Large intestine (tissue), 3 donors: ENCODE data around the gene HOXD1. TPM values are rescaled to one million over a fixed set of nuclear protein-coding genes. Genes with fewer than 3 reads are reported as not detected.

ENCODE experiments used
- DNase-seq, 2 donors: peaks; one replicate each; pipeline versions ENCODE4 v3.0.0 to v3.0.0-alpha.2; 2013
- H3K27ac ChIP-seq: one replicate; pipeline ENCODE4 v1.5.1; 2013; ENCODE audit warnings: low read length
- H3K27me3 ChIP-seq: 2 replicates; pipeline ENCODE4 v1.6.1; 2013; ENCODE audit warnings: low read length; ENCODE audit not compliant: control insufficient read depth, insufficient read depth
- H3K36me3 ChIP-seq: 2 replicates; pipeline ENCODE4 v1.6.1; 2013; ENCODE audit warnings: low read length; ENCODE audit not compliant: control insufficient read depth, insufficient read depth
- H3K4me1 ChIP-seq: one replicate; pipeline ENCODE4 v1.6.1; 2013; ENCODE audit warnings: low read length; ENCODE audit not compliant: control insufficient read depth, insufficient read depth
- H3K4me3 ChIP-seq: one replicate; pipeline ENCODE4 v1.5.1; 2013; ENCODE audit warnings: low read length
- H3K9me3 ChIP-seq: one replicate; pipeline ENCODE4 v1.6.1; 2013; ENCODE audit warnings: mild to moderate bottlenecking, low read depth, low read length, moderate library complexity; ENCODE audit not compliant: control insufficient read depth
- WGBS: methylation state at CpG from one replicate; pipeline ENCODE4 v1.1.5; 2013; ENCODE audit warnings: low lambda C conversion rate; ENCODE audit not compliant: insufficient coverage; 5-methylcytosine and 5-hydroxymethylcytosine counted together
- polyA plus RNA-seq: library from polyadenylated mRNA; unstranded; fragments of 120-200 nt; gene quantifications from one replicate; pipeline ENCODE4 v1.2.1, GENCODE V29; 2013

Gene HOXD1
- polyA plus RNA-seq, 1 donor = 2.6 TPM

DNA sequence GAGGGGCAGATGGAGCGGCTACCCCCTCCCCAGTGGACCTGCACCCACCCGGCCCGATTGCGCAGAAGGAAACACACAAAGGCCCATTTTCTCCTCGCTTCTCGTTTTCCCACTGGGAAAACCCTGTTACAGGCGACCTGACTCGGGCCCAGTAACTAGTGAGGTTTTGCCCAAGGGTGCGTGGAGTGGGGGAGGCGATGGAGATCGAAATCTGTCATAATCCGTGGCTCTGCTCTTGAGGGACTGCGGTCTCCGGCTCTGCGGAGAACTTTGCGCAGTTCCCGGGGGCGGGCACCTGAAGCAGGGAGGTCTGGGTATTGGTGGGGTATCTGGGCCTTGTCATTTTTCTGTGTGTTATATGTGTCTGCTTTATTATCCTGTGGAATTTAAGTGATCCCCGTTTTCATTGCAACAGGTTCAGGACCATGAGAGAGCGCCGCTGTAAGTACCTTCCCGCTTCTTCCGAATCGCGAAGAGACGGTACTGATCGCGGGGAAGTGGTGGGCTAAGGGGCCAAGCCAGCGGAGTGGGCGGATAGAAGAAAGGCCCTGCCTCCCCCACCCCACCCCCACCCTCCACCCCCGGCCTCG lies 41.2 kb upstream of the HOXD1 start:
- H3K4me3 ChIP-seq = no peak overlapping the region
- no peak overlapping the region for H3K27ac ChIP-seq
- no CpG with 5 or more reads among the region's 32 CpGs for WGBS

GRCh38 chr2:176147800-176148496 lies 40.5 kb upstream of the HOXD1 start:
- Histone ChIP-seq H3K36me3 (no peaks in the 10 kb centered on the region), H3K9me3 (peaks cover 5% of the 10 kb centered on the region), H3K27ac (no peak overlapping the region), H3K4me3 (no peak overlapping the region), H3K27me3 (peaks cover 89% of the 10 kb centered on the region), H3K4me1 (peaks cover 3% of the 10 kb centered on the region)
- WGBS = no CpG with 5 or more reads among the region's 31 CpGs
- DNase-seq = no peak

More for the DNA sequence above, 41.2 kb upstream of the HOXD1 start:
- peaks cover 5% of the 10 kb centered on the region for H3K9me3 ChIP-seq
- no peaks in the 10 kb centered on the region for H3K36me3 ChIP-seq
- no peak for DNase-seq
- peaks cover 86% of the 10 kb centered on the region for H3K27me3 ChIP-seq
- peaks cover 3% of the 10 kb centered on the region for H3K4me1 ChIP-seq

DNA sequence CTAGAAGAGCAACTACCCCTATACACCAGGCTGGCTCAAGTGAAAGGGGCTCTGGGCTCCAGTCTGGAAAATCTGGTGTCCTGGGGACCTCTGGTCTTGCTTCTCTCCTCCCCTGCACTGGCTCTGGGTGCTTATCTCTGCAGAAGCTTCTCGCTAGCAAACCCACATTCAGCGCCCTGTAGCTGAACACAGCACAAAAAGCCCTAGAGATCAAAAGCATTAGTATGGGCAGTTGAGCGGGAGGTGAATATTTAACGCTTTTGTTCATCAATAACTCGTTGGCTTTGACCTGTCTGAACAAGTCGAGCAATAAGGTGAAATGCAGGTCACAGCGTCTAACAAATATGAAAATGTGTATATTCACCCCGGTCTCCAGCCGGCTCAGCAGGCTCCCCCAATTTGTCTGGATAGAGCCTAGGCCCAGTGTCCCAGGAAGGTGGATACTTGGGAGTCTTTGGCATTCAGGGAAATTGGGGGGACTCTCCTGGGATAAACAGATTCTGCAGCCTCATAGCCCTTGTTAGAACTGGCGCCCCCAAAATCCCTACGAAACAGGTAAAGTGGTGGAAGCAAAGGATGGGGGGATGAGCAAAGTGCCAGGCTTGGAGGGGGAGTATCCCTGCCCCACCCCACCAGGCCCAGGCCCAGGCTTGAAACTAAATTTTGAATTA lies 39.6 kb upstream of the HOXD1 start:
- H3K4me3 ChIP-seq = no peak overlapping the region
- peaks cover 3% of the 10 kb centered on the region for H3K4me1 ChIP-seq
- WGBS = no CpG with 5 or more reads among the region's 11 CpGs
- no peak for DNase-seq
- H3K27me3 ChIP-seq = peaks cover 88% of the 10 kb centered on the region
- H3K36me3 ChIP-seq = no peaks in the 10 kb centered on the region
- H3K9me3 ChIP-seq = peaks cover 5% of the 10 kb centered on the region
- H3K27ac ChIP-seq = no peak overlapping the region

- no peak overlapping the region for H3K27ac ChIP-seq
- DNase-seq = no peak
Observed at GRCh38 chr2:176149481-176149938, 39.0 kb upstream of the HOXD1 start.

DNA sequence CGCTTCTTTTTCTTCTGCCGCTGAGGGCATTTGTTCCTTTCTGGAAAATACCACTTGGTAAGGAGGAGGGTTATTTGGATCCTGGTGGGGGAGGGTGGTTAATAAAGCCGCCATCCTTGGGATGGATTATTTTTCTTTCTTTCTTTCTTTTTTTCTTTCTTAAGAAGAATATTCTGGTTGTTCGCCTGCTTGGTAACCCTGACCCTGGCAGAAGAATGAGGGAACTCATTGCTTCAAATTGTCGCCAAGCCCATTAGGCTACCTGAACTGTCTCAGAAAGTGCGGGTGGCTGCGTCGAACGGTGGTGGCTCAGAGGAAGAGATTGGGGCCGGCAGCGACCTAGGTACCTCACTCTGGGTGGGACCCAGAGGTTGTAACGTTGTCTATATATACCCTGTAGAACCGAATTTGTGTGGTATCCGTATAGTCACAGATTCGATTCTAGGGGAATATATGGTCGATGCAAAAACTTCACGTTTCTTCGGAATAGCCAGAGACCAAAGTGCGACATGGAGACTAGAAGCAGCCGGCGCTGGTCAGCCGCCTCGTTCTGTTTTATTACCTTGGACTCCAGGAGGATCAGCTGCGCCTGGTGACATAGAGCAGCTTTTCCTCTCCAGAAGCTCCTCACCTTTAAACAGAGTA lies 38.4 kb upstream of the HOXD1 start:
- Histone ChIP-seq H3K4me3 (no peak overlapping the region), H3K9me3 (peaks cover 5% of the 10 kb centered on the region), H3K27ac (peak overlapping the region; percentile 8), H3K36me3 (no peaks in the 10 kb centered on the region), H3K4me1 (peaks cover 2% of the 10 kb centered on the region), H3K27me3 (peaks cover 93% of the 10 kb centered on the region)
- no peak for DNase-seq
- 40% methylated on average over 2 of the region's 24 CpGs for WGBS

More at GRCh38 chr2:176149481-176149938, 39.0 kb upstream of the HOXD1 start:
- Histone ChIP-seq H3K27me3 (peaks cover 90% of the 10 kb centered on the region), H3K4me1 (peaks cover 3% of the 10 kb centered on the region), H3K9me3 (peaks cover 5% of the 10 kb centered on the region), H3K4me3 (no peak overlapping the region), H3K36me3 (no peaks in the 10 kb centered on the region)
- 33% methylated on average over 1 of the region's 22 CpGs for WGBS

DNA sequence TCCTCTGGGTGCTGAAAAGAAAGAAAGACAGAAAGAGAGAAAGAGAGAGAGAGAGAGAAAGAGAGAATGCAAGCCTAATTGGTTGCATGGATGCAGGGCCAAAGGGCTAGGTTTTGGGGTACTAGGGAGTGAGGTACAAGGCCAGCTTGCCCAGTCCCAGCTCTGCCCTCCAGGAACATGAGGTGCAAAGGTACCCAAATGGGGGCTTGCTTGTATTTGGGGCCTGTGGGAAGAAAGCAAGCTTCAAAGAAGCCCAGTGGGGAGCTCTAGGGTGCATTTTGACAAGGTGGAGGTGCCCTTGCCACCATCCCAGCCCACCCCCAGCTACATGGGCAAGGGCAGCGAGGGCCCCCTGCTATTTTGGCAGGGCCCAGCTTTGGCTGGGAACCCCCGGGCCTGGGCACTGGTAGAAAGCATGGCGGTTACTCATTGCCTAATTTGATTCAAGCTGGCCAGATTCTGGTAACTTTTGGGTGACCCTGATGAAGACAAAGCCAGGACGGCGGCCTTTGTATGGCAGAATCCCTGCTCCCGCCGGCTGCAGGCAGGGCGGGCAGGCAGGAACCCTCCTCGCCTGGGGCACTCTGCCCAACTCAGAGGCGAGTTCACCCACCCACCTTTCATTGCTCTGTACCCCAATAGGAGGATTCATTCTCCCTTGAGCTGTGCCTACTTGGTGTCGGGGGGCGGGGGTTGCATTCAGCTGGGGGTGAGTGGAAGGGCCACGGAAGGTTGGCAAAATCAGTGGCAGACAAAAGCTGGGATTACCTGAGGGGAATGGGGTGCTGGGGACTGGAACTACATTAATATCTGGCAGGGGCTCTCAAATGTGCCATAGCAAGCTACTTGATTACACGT lies 37.7 kb upstream of the HOXD1 start:
- peak overlapping the region; percentile 8 for H3K27ac ChIP-seq
- peaks cover 5% of the 10 kb centered on the region for H3K9me3 ChIP-seq
- no CpG with 5 or more reads among the region's 14 CpGs for WGBS
- no peaks in the 10 kb centered on the region for H3K36me3 ChIP-seq
- no peak overlapping the region for H3K4me3 ChIP-seq
- peaks cover 93% of the 10 kb centered on the region for H3K27me3 ChIP-seq
- DNase-seq = no peak
- H3K4me1 ChIP-seq = no peaks in the 10 kb centered on the region

DNA sequence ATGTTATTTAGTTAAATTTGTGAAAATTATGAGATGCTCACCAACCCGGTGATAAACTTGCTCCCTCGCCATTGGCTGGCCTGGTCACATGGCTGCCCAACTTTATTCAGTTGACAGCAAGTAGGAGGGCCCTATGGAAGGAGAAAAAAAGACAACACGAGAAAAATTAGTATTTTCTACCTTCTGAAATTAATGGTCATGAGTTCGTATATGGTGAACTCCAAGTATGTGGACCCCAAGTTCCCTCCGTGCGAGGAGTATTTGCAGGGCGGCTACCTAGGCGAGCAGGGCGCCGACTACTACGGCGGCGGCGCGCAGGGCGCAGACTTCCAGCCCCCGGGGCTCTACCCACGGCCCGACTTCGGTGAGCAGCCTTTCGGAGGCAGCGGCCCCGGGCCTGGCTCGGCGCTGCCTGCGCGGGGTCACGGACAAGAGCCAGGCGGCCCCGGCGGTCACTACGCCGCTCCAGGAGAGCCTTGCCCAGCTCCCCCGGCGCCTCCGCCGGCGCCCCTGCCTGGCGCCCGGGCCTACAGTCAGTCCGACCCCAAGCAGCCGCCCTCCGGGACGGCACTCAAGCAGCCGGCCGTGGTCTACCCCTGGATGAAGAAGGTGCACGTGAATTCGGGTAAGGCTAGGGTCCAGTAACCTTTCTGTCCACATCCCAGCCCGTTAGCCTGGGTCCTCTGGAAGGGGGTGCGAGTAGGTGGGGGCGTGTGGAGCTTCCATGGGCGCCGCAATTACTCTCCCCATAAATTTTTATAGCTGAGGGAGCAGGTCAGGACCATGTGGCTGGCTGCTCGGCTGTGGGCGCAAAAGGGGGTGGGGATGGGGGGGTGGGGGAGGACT lies 36.8 kb upstream of the HOXD1 start, which contains the start of gene HOXD4:
TSS of gene HOXD4 (plus strand) at position 109 of the 846 bp plus-strand sequence. CDS start at position 193, 84 bp downstream.
- WGBS = no CpG with 5 or more reads among the region's 55 CpGs
- peak within 1 kb of the TSS; percentile 8 for H3K27ac ChIP-seq
- no peaks in the 10 kb centered on the region for H3K4me1 ChIP-seq
- DNase-seq = no peak
- H3K27me3 ChIP-seq = peaks cover 96% of the 10 kb centered on the region
- H3K9me3 ChIP-seq = peaks cover 5% of the 10 kb centered on the region
- H3K36me3 ChIP-seq = no peaks in the 10 kb centered on the region
- H3K4me3 ChIP-seq = no peak within 1 kb of the TSS

DNA sequence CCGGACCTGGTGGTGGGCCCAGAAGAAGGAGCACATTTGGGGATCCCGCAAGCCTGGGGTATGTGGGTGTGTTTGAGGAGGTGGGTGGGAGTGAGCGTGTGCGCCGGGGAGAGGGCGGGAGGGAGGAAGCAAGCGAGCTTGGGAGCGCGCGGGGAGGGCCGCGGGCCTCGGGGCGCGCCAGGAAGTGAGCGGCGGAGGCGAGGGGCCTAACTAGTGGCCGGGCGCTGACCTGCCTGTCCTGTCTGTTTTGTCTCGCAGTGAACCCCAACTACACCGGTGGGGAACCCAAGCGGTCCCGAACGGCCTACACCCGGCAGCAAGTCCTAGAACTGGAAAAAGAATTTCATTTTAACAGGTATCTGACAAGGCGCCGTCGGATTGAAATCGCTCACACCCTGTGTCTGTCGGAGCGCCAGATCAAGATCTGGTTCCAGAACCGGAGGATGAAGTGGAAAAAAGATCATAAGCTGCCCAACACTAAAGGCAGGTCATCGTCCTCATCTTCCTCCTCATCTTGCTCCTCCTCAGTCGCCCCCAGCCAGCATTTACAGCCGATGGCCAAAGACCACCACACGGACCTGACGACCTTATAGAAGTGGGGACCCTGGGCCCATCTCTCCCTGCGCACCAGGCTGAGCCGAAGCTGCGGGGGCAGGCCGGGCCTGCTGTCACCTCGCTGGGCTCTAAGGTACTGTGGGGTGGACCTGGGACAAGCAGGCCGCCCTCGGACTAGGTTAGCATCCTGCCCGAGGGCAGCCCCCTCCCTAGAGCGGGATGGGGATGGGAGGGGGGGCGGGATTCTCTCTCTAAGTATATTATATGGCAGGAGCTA lies 35.9 kb upstream of the HOXD1 start:
- H3K36me3 ChIP-seq = no peaks in the 10 kb centered on the region
- no peak for DNase-seq
- no peaks in the 10 kb centered on the region for H3K4me1 ChIP-seq
- H3K27ac ChIP-seq = no peak overlapping the region
- H3K27me3 ChIP-seq = peaks cover 96% of the 10 kb centered on the region
- H3K4me3 ChIP-seq = peak overlapping the region; percentile 18
- no CpG with 5 or more reads among the region's 48 CpGs for WGBS
- H3K9me3 ChIP-seq = peaks cover 5% of the 10 kb centered on the region
